NB4 (cell line): Measurements from ENCODE around the gene TMEM131L.

ENCODE experiments used
- DNase-seq: peaks from one replicate; pipeline ENCODE4 v3.0.0; 2010; ENCODE audit warnings: low read depth
- H3K4me3 ChIP-seq: one replicate; pipeline ENCODE4 v1.5.1; 2011; ENCODE audit warnings: mild to moderate bottlenecking, low read depth, low read length, moderate library complexity
- CTCF ChIP-seq: IDR thresholded peaks from one replicate; pipeline ENCODE4 v1.5.1; 2012; ENCODE audit warnings: low read depth, low read length
- MAX ChIP-seq: IDR thresholded peaks from 2 replicates; pipeline ENCODE4 v1.6.1; 2011; ENCODE audit warnings: low read depth, low read length
- MYC ChIP-seq: IDR thresholded peaks from 2 replicates; pipeline ENCODE4 v1.6.1; 2011; ENCODE audit warnings: low read depth, low read length
- POLR2A ChIP-seq: IDR thresholded peaks from 2 replicates; pipeline ENCODE4 v1.6.1; 2011; ENCODE audit warnings: mild to moderate bottlenecking; ENCODE audit not compliant: insufficient read length; ENCODE audit errors: extremely low read depth

Gene TMEM131L

GRCh38 chr4:153616006-153616555 is 149.9 kb downstream of the TMEM131L start:
- DNase-seq, result no peak
- TF ChIP-seq MAX (no peak), MYC (no peak), POLR2A (no peak), CTCF (no peak)
- H3K4me3 ChIP-seq, result no peak overlapping the region

GRCh38 chr4:153618833-153619232 is 152.7 kb downstream of the TMEM131L start:
- DNase-seq, result no peak
- no peak for TF ChIP-seq MYC
- no peak for TF ChIP-seq CTCF
- H3K4me3 ChIP-seq, result no peak overlapping the region

GRCh38 chr4:153619811-153620210 is 153.7 kb downstream of the TMEM131L start:
- H3K4me3 ChIP-seq, result no peak overlapping the region
- TF ChIP-seq POLR2A (no peak), MAX (no peak), MYC (no peak), CTCF (no peak)

GRCh38 chr4:153620352-153620751 is 154.2 kb downstream of the TMEM131L start:
- DNase-seq, result no peak

More at GRCh38 chr4:153619811-153620210, 153.7 kb downstream of the TMEM131L start:
- DNase-seq, result no peak

GRCh38 chr4:153622093-153622492 is 155.9 kb downstream of the TMEM131L start:
- no peak for TF ChIP-seq MAX
- TF ChIP-seq POLR2A, result no peak
- TF ChIP-seq CTCF, result no peak
- no peak overlapping the region for H3K4me3 ChIP-seq
- no peak for DNase-seq

More at GRCh38 chr4:153620352-153620751, 154.2 kb downstream of the TMEM131L start:
- no peak for TF ChIP-seq MYC
- no peak for TF ChIP-seq MAX
- TF ChIP-seq POLR2A, result no peak
- no peak for TF ChIP-seq CTCF
- no peak overlapping the region for H3K4me3 ChIP-seq

- H3K4me3 ChIP-seq, result no peak overlapping the region
- no peak for DNase-seq
- TF ChIP-seq CTCF, result no peak
- no peak for TF ChIP-seq POLR2A
- TF ChIP-seq MYC, result no peak
- no peak for TF ChIP-seq MAX
Measured at GRCh38 chr4:153622778-153623240, 156.6 kb downstream of the TMEM131L start.
